GM12878 (cell line): Measurements from ENCODE around the gene CKB. TPM values are rescaled to one million over a fixed set of nuclear protein-coding genes. Genes with fewer than 3 reads are reported as not detected.

Experiments
- ATAC-seq: fragments of 200-7000 bp; cut with Tn5 transposase; 3 replicates; pipeline ENCODE4 v1.9.1; 2020; ENCODE audit warnings: mild to moderate bottlenecking, moderate library complexity
- BruUV-seq: library from RNA; stranded (reverse); fragments of 400-500 nt; replicated peaks from 2 replicates; lab custom pipeline; 2021; lab: Mats Ljungman, UMichigan
- CTCF ChIA-PET: fragments of 300-600 bp; sonication (Branson Sonifier 250); formaldehyde crosslinking; extraction: SDS; loops from one replicate; lab custom pipeline; 2021; ENCODE audit warnings: inconsistent platforms; lab: Yijun Ruan, JAX
- POLR2A ChIA-PET: fragments of 350-600 bp; formaldehyde crosslinking; extraction: SDS; loops from one replicate; lab custom pipeline; 2021; ENCODE audit warnings: inconsistent platforms; lab: Charles Lee
- RAD21 ChIA-PET: fragments of 300-600 bp; sonication (Branson Sonifier 250); formaldehyde crosslinking; loops from one replicate; lab custom pipeline; 2023; ENCODE audit warnings: antibody characterized with exemption; ENCODE audit not compliant: unreplicated experiment; lab: Charles Lee
- SMC1A ChIA-PET: fragments of 300-600 bp; sonication (Branson Sonifier 250); formaldehyde crosslinking; loops from one replicate; lab custom pipeline; 2023; ENCODE audit not compliant: unreplicated experiment, uncharacterized antibody; lab: Charles Lee
- DNase-seq: peaks from one replicate; pipeline ENCODE4 v3.0.0-alpha.2; 2011; ENCODE audit warnings: low read depth, low spot score
- FAIRE-seq: peaks from 3 replicates; lab custom pipeline; 2011; peaks lifted over from hg19 to GRCh38; lab: Jason Lieb, UNC
- H2AFZ ChIP-seq: 2 replicates; pipeline ENCODE4 v1.6.0; 2011; ENCODE audit warnings: low read depth, low read length, control low read depth; ENCODE audit not compliant: control insufficient read depth
- H3K27ac ChIP-seq: 2 replicates; pipeline ENCODE4 v1.5.1; 2011; ENCODE audit warnings: control low read depth; ENCODE audit not compliant: control insufficient read depth, insufficient read depth
- H3K27me3 ChIP-seq, 2 experiments: replicated peaks in 1 of 2; 2 replicates each; pipeline versions ENCODE4 v1.6.0 to v1.6.1; 2011; ENCODE audit warnings: low read length in 1 of 2; ENCODE audit not compliant: control insufficient read depth in 2 of 2, insufficient read depth in 2 of 2
- H3K36me3 ChIP-seq, 2 experiments: 2 replicates each; pipeline ENCODE4 v1.5.1; 2011; ENCODE audit warnings: low read length in 1 of 2; ENCODE audit not compliant: control insufficient read depth in 2 of 2, insufficient read depth in 2 of 2
- H3K4me1 ChIP-seq: 2 replicates; pipeline ENCODE4 v1.6.1; 2011; ENCODE audit warnings: mild to moderate bottlenecking, low read length, moderate library complexity, mixed read lengths; ENCODE audit not compliant: control insufficient read depth, insufficient read depth
- H3K4me2 ChIP-seq: 2 replicates; pipeline ENCODE4 v1.6.0; 2011; ENCODE audit warnings: control low read depth; ENCODE audit not compliant: control insufficient read depth, insufficient read depth
- H3K4me3 ChIP-seq: fragments of 200-600 bp; sonication (generic); 2 replicates; pipeline ENCODE4 v1.5.1; 2016
- H3K79me2 ChIP-seq: 2 replicates; pipeline ENCODE4 v1.6.0; 2011; ENCODE audit warnings: low read length; ENCODE audit not compliant: control insufficient read depth, insufficient read depth
- H3K9ac ChIP-seq: 2 replicates; pipeline ENCODE4 v1.8.0; 2011; ENCODE audit warnings: low read length, control low read depth, mixed read lengths; ENCODE audit not compliant: control insufficient read depth, insufficient read depth
- H3K9me3 ChIP-seq: replicated peaks from 3 replicates; pipeline ENCODE4 v1.5.1; 2011; ENCODE audit warnings: mild to moderate bottlenecking, low read length; ENCODE audit not compliant: control insufficient read depth, insufficient read depth
- H4K20me1 ChIP-seq: 2 replicates; pipeline ENCODE4 v1.6.0; 2011; ENCODE audit not compliant: control insufficient read depth, insufficient read depth
- BACH1 ChIP-seq: fragments of 450-650 bp; IDR thresholded peaks from 2 replicates; pipeline ENCODE4 v1.6.1; 2017; ENCODE audit warnings: mild to moderate bottlenecking, borderline replicate concordance
- BCLAF1 ChIP-seq: fragments of 450-650 bp; IDR thresholded peaks from 2 replicates; pipeline ENCODE4 v1.6.1; 2017; ENCODE audit warnings: antibody characterized with exemption, mild to moderate bottlenecking, moderate library complexity
- E2F4 ChIP-seq: IDR thresholded peaks from 2 replicates; pipeline ENCODE4 v1.6.1; 2012; ENCODE audit warnings: low read depth, low read length, improper control_type of control experiment
- FOXK2 ChIP-seq: fragments of 450-650 bp; IDR thresholded peaks from 2 replicates; pipeline ENCODE4 v1.6.1; 2017; ENCODE audit warnings: mild to moderate bottlenecking, moderate library complexity
- IKZF2 ChIP-seq, 2 experiments: fragments of 450-650 bp; IDR thresholded peaks; 2 replicates each; pipeline ENCODE4 v1.6.1; 2017; ENCODE audit warnings: mild to moderate bottlenecking in 2 of 2, moderate library complexity in 2 of 2
- IRF4 ChIP-seq: IDR thresholded peaks from 2 replicates; pipeline ENCODE4 v1.6.1; 2011; ENCODE audit warnings: low read depth, low read length
- KDM1A ChIP-seq: fragments of 200-600 bp; sonication (generic); IDR thresholded peaks from 2 replicates; pipeline ENCODE4 v1.6.1; 2016; ENCODE audit warnings: borderline replicate concordance
- MAX ChIP-seq: IDR thresholded peaks from 2 replicates; pipeline ENCODE4 v1.6.1; 2012; ENCODE audit warnings: low read depth, low read length, improper control_type of control experiment
- NFIC ChIP-seq: IDR thresholded peaks from 2 replicates; pipeline ENCODE4 v1.6.1; 2012; ENCODE audit warnings: low read depth, mild to moderate bottlenecking, inconsistent platforms, low read length, moderate library complexity
- NFYA ChIP-seq: IDR thresholded peaks from 2 replicates; pipeline ENCODE4 v1.6.1; 2011; ENCODE audit warnings: low read depth, mild to moderate bottlenecking, low read length, improper control_type of control experiment, borderline replicate concordance
- POU2F2 ChIP-seq: IDR thresholded peaks from 3 replicates; pipeline ENCODE4 v1.6.1; 2011; ENCODE audit warnings: low read depth, mild to moderate bottlenecking, low read length, borderline replicate concordance
- SMAD1 ChIP-seq: fragments of 450-650 bp; IDR thresholded peaks from 2 replicates; pipeline ENCODE4 v1.6.1; 2018; ENCODE audit warnings: mild to moderate bottlenecking, low read depth; ENCODE audit not compliant: partially characterized antibody
- SMC3 ChIP-seq: IDR thresholded peaks from 2 replicates; pipeline ENCODE4 v1.6.1; 2011; ENCODE audit warnings: low read length, improper control_type of control experiment, borderline replicate concordance
- USF2 ChIP-seq: IDR thresholded peaks from 2 replicates; pipeline ENCODE4 v1.6.1; 2011; ENCODE audit warnings: low read depth, low read length, improper control_type of control experiment, borderline replicate concordance
- ZZZ3 ChIP-seq: IDR thresholded peaks from 2 replicates; pipeline ENCODE4 v1.6.1; 2011; ENCODE audit warnings: low read depth; ENCODE audit not compliant: control insufficient read depth, insufficient read length
- WGBS: methylation state at CpG from one replicate; pipeline ENCODE4 v1.1.6; 2016; ENCODE audit warnings: low lambda C conversion rate; ENCODE audit not compliant: insufficient replicate concordance, insufficient coverage; ENCODE audit errors: missing lambda C conversion rate; 5-methylcytosine and 5-hydroxymethylcytosine counted together
- in situ Hi-C: fragments of 300-500 bp; cut with MboI; formaldehyde crosslinking; loops from 9 replicates; pipeline ENCODE4 v1.14.3; 2018; ENCODE audit warnings: mixed read lengths
- intact Hi-C: fragments of 100-400 bp; cut with micrococcal nuclease; formaldehyde crosslinking; loops from one replicate; pipeline ENCODE4 v1.14.2; 2022; ENCODE audit not compliant: unreplicated experiment
- polyA plus RNA-seq, 11 experiments: library from polyadenylated mRNA; depleted of rRNA in 4 of 11; unstranded in 6 of 11; stranded (reverse) in 5 of 11; fragments of >200 nt; fragmentation: Nextera tagmentation in 4 of 11; fragmentation: Illumina TruSeq in 1 of 11; extraction: Ambion mirVana in 4 of 11; extraction: Trizol in 1 of 11; gene quantifications; 1 replicate in 1 of 11; 2 replicates in 10 of 11; pipeline versions ENCODE4 v1.2.1 to v1.2.3, GENCODE V29; 2011 to 2016; ENCODE audit warnings: inconsistent platforms in 2 of 11, missing spikeins in 2 of 11, low read depth in 1 of 11
- total RNA-seq, 4 experiments: library from RNA; depleted of rRNA in 3 of 4; stranded (reverse); fragments of >200 nt in 3 of 4; fragmentation: Illumina TruSeq in 1 of 4; extraction: Trizol in 1 of 4; gene quantifications; 2 replicates each; pipeline versions ENCODE4 v1.2.1 to v1.2.3, GENCODE V29; 2013 to 2021

The CKB gene
- total and polyA plus RNA-seq, 10 of the 15 experiments (the other 5 are each of a cell fraction or from before 2014, with no cell fraction given): 0.40 to 6.1 (median 2.3) TPM

GRCh38 chr14:103549361-103550311, 27.0 kb upstream of the CKB start (continued):
- TF ChIP-seq BCLAF1 (no peak), NFYA (no peak), FOXK2 (no peak), IRF4 (no peak), POU2F2 (no peak), BACH1 (no peak)

- ATAC-seq: no peak
- in situ Hi-C loops: no loop called here
- ChIA-PET POLR2A (no interaction called here), CTCF (interaction anchor here (0.9 to 5.7 kb wide), 3 partner anchors 9 to 30 kb away, joined by 4 to 53 read pairs (median 13); no protein-coding TSS in a partner anchor), RAD21 (interaction anchor here (2.5 kb wide), 1 partner anchor 30 kb away, joined by 25 read pairs; no protein-coding TSS in a partner anchor), SMC1A (interaction anchor here (0.6 kb wide), 1 partner anchor 16 kb away, joined by 3 read pairs; no protein-coding TSS in a partner anchor)
- Histone ChIP-seq H3K4me3 (no peak overlapping the region), H3K9me3 (no peaks in the 10 kb centered on the region), H3K9ac (no peak overlapping the region), H4K20me1 (no peaks in the 10 kb centered on the region), H3K79me2 (no peaks in the 10 kb centered on the region), H2AFZ (no peak overlapping the region), H3K4me1 (no peaks in the 10 kb centered on the region), H3K36me3 (no peaks in the 10 kb centered on the region), H3K27me3 (no peaks in the 10 kb centered on the region), H3K27ac (no peak overlapping the region), H3K4me2 (no peak overlapping the region)
- no peak for DNase-seq
- BruUV-seq: no TSS peak
- 60% methylated on average over 27 of the region's 27 CpGs for WGBS
- intact Hi-C loops: no loop called here
- FAIRE-seq: no peak
- TF ChIP-seq MAX (no peak), E2F4 (no peak), USF2 (no peak), NFIC (no peak), KDM1A (no peak), SMAD1 (no peak), IKZF2 (IDR thresholded peaks at IDR 0.05) (no peak), SMC3 (no peak), ZZZ3 (no peak)
These were observed 26.1 kb upstream of the CKB start for GRCh38 chr14:103548463-103549351.
